HG02884 (cell line): ENCODE results near the gene LTO1.
"Not testable (repeated sequence)": the region's sequence is repeated elsewhere in the genome, so short reads cannot be mapped to it uniquely, and the experiment has no call there.

Experiments
- ATAC-seq: cut with Tn5 transposase; IDR thresholded peaks from one replicate; pipeline ENCODE4 v1.9.1; 2021; ENCODE audit warnings: mild to moderate bottlenecking, moderate library complexity; ENCODE audit not compliant: unreplicated experiment

LTO1 gene

DNA sequence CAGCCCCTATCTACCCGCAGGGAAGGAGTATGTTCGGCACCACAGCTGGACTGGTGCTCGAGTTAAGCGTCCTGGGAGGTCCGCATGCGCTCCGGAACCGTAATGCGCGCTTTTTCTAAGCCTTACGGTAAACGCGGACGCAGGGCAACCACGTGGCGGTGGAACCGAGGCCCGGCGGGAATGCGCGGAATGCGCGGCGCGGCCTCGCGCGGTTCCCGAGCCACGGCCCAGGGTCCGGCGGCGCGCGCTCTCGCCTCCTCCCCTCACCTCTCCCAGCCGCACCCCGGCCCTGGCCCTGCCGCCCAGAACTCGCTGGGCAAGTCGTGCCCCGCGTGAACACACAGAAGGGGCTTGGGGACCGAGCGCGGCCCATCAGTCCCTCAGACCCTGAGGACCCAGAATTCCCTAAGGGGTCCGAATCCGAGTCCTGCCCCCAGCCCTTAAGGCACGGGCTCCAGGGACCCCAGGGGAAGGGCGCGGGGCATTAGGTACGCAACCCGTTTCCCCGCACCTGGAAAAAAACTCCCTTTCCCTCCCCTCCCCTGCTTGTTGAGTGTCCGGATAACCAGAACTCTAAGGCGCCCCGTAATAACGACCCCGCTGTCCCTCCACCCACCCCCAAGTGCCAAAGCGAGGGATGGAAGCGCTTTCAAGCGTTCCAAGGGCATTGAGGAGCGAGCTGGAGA, 38.5 kb downstream of the LTO1 start:
- ATAC-seq = no peak

DNA sequence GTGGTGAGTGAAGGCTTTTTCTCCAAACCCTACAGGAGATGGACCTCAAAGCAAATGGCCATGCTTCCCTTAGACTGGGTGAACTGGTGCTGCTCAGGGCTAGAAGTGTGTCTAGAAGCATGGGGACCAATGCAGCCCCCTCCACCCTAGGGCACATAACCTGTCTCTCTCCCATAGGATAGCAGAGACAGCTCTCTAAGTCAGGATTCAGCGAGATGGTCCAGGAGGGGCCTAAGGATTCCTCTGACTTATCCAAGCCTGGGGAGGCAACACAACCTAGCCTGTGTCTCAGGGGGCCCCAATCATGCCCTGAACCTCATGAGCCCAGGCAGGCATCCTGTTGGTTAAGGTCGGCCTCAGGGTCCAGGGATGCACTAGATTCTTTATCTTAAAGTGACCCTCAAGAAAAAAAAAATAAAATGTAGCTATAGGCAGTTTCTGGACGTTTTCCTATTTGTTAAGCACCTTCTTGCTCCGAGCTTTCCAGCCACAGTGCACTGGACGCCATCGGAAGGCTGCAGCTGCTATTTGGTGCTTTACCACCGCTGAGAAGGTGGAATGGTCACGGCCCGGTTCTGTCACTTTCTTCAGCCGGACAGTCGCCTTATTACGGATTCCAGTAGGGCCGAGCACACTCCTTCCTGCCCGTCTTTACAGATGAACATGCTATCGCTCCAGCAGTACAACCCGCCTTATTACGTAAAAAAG, 39.2 kb downstream of the LTO1 start:
- no peak for ATAC-seq

DNA sequence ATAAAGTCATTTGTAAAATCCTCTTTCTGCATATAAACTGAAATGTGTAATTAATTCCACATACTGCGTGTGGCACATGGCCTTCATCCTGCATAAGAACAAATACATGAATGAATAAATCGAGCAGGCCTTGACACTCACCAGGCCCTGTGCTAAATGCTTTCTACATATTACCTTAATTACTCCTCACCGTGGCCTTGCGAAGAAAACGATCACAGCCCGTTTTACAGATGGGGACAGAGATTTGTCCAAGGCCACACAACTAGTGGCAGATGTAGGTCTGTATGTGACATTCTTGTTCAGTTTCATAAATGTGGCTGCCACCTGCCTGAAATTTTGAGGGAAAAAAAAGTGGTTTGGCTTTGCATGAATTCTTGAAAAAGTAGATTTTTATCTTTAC, 40.0 kb downstream of the LTO1 start:
- ATAC-seq = no peak

- no peak for ATAC-seq
These were observed 40.6 kb downstream of the LTO1 start for GRCh38 chr11:69634590-69634989.

- ATAC-seq = no peak
These were observed 41.1 kb downstream of the LTO1 start for GRCh38 chr11:69634069-69634468.

- no peak for ATAC-seq
These were observed 42.3 kb downstream of the LTO1 start for GRCh38 chr11:69632900-69633299.

GRCh38 chr11:69630424-69630823, 44.7 kb downstream of the LTO1 start:
- ATAC-seq = no peak

DNA sequence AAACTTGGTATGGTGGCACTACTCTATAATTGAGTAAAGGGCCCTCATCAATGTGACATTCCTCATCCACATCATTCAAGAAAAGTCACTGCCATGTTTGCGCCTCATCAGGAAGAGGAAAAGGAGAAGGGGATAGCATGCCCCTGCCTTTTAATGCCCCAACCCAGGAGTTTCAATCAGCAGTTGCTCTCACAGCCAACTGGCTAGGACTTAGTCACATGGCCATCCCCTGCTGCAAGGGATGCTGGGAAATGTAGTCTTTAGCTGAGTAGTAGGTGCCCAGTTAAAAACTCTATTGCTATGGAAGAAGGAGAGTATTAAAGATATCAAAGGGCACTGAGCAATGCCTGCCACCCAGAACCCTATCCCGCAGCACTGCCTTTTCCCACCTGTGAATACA, 45.1 kb downstream of the LTO1 start:
- no peak for ATAC-seq

DNA sequence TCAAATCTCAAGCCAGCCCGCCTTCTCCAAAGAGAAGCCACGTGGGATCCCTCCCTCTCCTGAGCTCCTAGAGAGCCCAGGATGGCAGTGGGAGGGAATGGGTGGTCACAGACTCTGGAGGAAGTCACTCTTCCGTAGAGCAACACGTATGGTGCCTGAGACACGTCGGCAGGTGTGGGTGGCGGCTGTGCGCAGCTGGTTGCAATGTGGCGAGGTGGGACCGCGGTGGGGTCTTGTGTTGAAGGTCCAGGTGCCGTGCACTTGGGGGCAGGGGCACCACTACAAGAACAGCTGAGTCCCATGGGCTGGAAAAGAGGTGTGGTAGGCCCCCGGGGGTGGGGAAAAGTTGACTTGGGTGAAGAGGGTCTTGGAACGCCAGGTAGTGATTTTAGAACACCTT, 47.6 kb downstream of the LTO1 start:
- ATAC-seq = no peak

DNA sequence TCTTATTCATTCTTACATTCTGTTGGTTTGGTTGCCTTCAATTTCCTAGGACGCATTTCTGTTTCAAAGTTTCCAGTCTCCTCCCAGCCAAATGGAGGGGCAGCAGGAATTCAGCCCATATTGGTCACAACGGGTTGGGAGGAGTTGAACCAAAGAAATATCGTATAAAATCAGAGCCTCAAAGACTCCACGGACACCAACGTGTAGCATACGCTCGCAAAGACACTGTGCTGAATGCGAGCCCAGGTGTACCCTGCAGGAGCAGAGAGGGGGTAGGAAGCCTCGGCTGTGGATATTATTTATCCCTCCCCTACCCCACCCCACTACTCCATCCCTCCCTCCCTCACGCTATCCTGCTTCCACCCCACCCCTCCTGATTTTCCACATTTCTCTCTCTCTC, 49.7 kb downstream of the LTO1 start:
- no peak for ATAC-seq

DNA sequence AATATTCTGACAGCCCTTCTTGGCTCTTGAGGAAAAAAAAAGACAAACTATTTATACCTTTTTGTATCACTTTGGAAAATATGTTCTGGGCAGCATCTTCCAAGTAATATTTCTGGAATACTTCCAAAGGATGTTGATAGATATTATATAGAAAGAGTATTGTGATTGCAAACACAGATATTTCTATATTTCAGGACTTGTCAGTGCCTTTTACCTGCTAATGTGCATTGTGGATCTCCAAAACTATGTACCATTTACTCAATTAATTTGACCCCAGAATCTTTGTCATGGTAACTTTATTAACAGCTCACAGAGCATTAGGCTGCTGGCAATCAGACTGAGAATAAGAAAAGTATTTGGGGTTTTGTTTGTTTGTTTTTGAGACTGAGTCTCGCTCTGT, 50.9 kb downstream of the LTO1 start:
- ATAC-seq = no peak

- not testable (repeated sequence) for ATAC-seq
These were observed 53.0 kb downstream of the LTO1 start for GRCh38 chr11:69622097-69622681.

GRCh38 chr11:69620683-69621290, 54.4 kb downstream of the LTO1 start:
- no peak for ATAC-seq

DNA sequence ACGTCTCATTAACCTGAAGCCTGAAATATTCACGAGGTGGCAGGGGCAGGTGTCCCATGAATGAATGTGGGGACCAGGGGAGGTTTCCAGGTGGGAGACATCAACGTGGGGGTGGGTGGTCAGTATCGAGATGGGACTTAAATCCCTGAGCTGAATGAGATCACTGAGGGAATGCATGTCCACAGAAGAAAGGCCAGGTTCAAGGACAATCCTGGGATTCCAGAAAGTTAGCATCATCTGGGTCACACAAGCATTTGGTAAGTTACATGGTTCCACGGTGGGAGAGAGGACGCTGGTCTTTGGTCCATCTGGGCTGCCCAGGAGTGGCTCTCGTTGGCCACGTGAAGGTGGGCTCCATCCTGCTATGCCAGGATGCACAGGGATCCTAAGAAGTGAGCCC, 56.9 kb downstream of the LTO1 start:
- no peak for ATAC-seq

DNA sequence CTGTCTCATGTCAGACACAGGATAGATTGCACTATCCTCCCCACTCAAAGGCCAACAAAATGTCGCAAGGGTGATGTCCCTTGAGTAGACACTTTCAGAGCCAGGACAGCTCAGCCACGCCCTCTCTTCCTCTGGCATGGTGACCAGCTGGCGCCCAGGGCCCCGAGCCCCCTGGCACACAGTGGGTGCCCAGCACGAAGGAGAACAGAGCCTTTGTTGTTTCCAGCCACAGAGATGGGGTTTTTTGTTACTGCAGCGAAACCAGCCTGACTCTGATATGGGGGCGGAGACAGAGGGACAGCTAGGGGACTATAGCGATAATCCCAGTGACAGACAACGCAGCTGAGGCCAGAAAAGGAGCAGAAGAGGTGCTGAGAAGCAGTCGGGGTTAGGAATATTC, 57.5 kb downstream of the LTO1 start:
- ATAC-seq = no peak

GRCh38 chr11:69617220-69617619, 57.9 kb downstream of the LTO1 start:
- ATAC-seq = no peak
